Measurements from ENCODE around the gene FRRS1. TPM values are rescaled to one million over a fixed set of nuclear protein-coding genes. Genes with fewer than 3 reads are reported as not detected.

The FRRS1 gene
- polyA plus RNA-seq, 1 donor (not counting 4 experiments of a cell fraction or from before 2014, with no cell fraction given) = 11.2 TPM

GRCh38 chr1:99691175-99691574 lies 75.3 kb downstream of the FRRS1 start:
- dilution Hi-C loops (cut with MboI; ENCODE audit: extremely low pct_ligation_motif_present, low sequenced_read_pairs) = no loop called here
- no peaks in the 10 kb centered on the region for H3K9me1 ChIP-seq (ENCODE audit: control insufficient read depth, extremely low read depth, insufficient read depth, low read length)
- TF ChIP-seq CTCF (optimal IDR thresholded peaks at IDR 0.05 in 1 of 3, IDR thresholded peaks at IDR 0.05 in 1 of 3, conservative IDR thresholded peaks at IDR 0.05 in 1 of 3; ENCODE audit: extremely low read depth in 1 of 3, insufficient read depth in 2 of 3, low read length in 3 of 3) (no peak), EZH2 (IDR thresholded peaks at IDR 0.05; ENCODE audit: low read length) (no peak)
- no peaks in the 10 kb centered on the region for H4K20me1 ChIP-seq (ENCODE audit: control insufficient read depth, extremely low read depth, insufficient read depth, low read length)
- H3K9me3 ChIP-seq (ENCODE audit: control insufficient read depth, low read depth, low read length) = no peaks in the 10 kb centered on the region
- no peak overlapping the region for H3K9ac ChIP-seq (ENCODE audit: control insufficient read depth, extremely low read depth, insufficient read depth, low read length)
- H3K4me3 ChIP-seq (ENCODE audit: control insufficient read depth in 2 of 3, extremely low read depth in 1 of 3, insufficient read depth in 2 of 3, low read depth in 1 of 3, low read length in 3 of 3) = no peak overlapping the region
- no peaks in the 10 kb centered on the region for H3K27me3 ChIP-seq (ENCODE audit: control insufficient read depth, extremely low read depth, insufficient read depth, low read length)
- peaks cover 0 to 1% of the 10 kb centered on the region in 2 experiments for H3K36me3 ChIP-seq (ENCODE audit: control insufficient read depth in 2 of 2, extremely low read depth in 1 of 2, insufficient read depth in 2 of 2, low read length in 2 of 2)
- H3K79me2 ChIP-seq (ENCODE audit: control insufficient read depth, insufficient read depth, low read length) = no peaks in the 10 kb centered on the region
- FAIRE-seq = peak; percentile 53
- H2AFZ ChIP-seq (ENCODE audit: control insufficient read depth, low read length) = no peak overlapping the region
- H3K4me2 ChIP-seq (ENCODE audit: control insufficient read depth, extremely low read depth, insufficient read depth, low read depth, low read length) = no peak overlapping the region
- DNase-seq (ENCODE audit: low read depth, low spot score) = no peak
- H3K4me1 ChIP-seq (ENCODE audit: control insufficient read depth, extremely low read depth, insufficient read depth, low read length) = peaks cover 3% of the 10 kb centered on the region
- no peak overlapping the region for H3K27ac ChIP-seq (ENCODE audit: control insufficient read depth, insufficient read depth, low read length)

- Histone ChIP-seq H3K27me3 (ENCODE audit: control insufficient read depth, extremely low read depth, insufficient read depth, low read length) (no peaks in the 10 kb centered on the region), H3K9me3 (ENCODE audit: control insufficient read depth, low read depth, low read length) (no peaks in the 10 kb centered on the region), H2AFZ (ENCODE audit: control insufficient read depth, low read length) (peak overlapping the region; percentile 76), H3K4me1 (ENCODE audit: control insufficient read depth, extremely low read depth, insufficient read depth, low read length) (peaks cover 8% of the 10 kb centered on the region), H4K20me1 (ENCODE audit: control insufficient read depth, extremely low read depth, insufficient read depth, low read length) (no peaks in the 10 kb centered on the region), H3K4me3 (ENCODE audit: control insufficient read depth in 2 of 3, extremely low read depth in 1 of 3, insufficient read depth in 2 of 3, low read depth in 1 of 3, low read length in 3 of 3) (no peak overlapping the region), H3K27ac (ENCODE audit: control insufficient read depth, insufficient read depth, low read length) (peak overlapping the region; percentile 7), H3K4me2 (ENCODE audit: control insufficient read depth, extremely low read depth, insufficient read depth, low read depth, low read length) (peak overlapping the region; percentile 4), H3K9ac (ENCODE audit: control insufficient read depth, extremely low read depth, insufficient read depth, low read length) (no peak overlapping the region), H3K9me1 (ENCODE audit: control insufficient read depth, extremely low read depth, insufficient read depth, low read length) (no peaks in the 10 kb centered on the region), H3K79me2 (ENCODE audit: control insufficient read depth, insufficient read depth, low read length) (no peaks in the 10 kb centered on the region), H3K36me3 (ENCODE audit: control insufficient read depth in 2 of 2, extremely low read depth in 1 of 2, insufficient read depth in 2 of 2, low read length in 2 of 2) (peaks cover 0 to 1% of the 10 kb centered on the region in 2 experiments)
- FAIRE-seq (peak; percentile 79), DNase-seq (ENCODE audit: low read depth, low spot score) (peak; percentile 25)
- TF ChIP-seq EZH2 (IDR thresholded peaks at IDR 0.05; ENCODE audit: low read length) = no peak
- TF ChIP-seq CTCF (optimal IDR thresholded peaks at IDR 0.05 in 1 of 3, IDR thresholded peaks at IDR 0.05 in 1 of 3, conservative IDR thresholded peaks at IDR 0.05 in 1 of 3; ENCODE audit: extremely low read depth in 1 of 3, insufficient read depth in 2 of 3, low read length in 3 of 3) = peak; percentile 67 to 78 (median 76)
- dilution Hi-C loops (cut with MboI; ENCODE audit: extremely low pct_ligation_motif_present, low sequenced_read_pairs) = no loop called here
These were observed 80.8 kb downstream of the FRRS1 start for GRCh38 chr1:99685516-99686180.
